IMR-90 (cell line): ENCODE results near the gene SPG11. TPM values are rescaled to one million over a fixed set of nuclear protein-coding genes. Genes with fewer than 3 reads are reported as not detected.
A peak's percentile ranks its signal among the peaks of the same experiment; 100 is the strongest.

ENCODE experiments used
- ATAC-seq: fragments of 200-7000 bp; cut with Tn5 transposase; 2 replicates; pipeline ENCODE4 v1.9.1; 2020; ENCODE audit warnings: low read depth, mild to moderate bottlenecking, moderate library complexity
- BruUV-seq: library from RNA; stranded (reverse); fragments of 400-500 nt; replicated peaks from 2 replicates; lab custom pipeline; 2021; lab: Mats Ljungman, UMichigan
- CTCF ChIA-PET: fragments of 300-600 bp; formaldehyde crosslinking; extraction: SDS; loops from one replicate; lab custom pipeline; 2021; ENCODE audit warnings: antibody characterized with exemption; lab: Yijun Ruan, JAX
- POLR2A ChIA-PET: fragments of 300-600 bp; sonication (Branson Sonifier 250); formaldehyde crosslinking; loops from one replicate; lab custom pipeline; 2022; ENCODE audit warnings: antibody characterized with exemption; ENCODE audit not compliant: unreplicated experiment; lab: Charles Lee
- DNase-seq: peaks from one replicate; pipeline ENCODE4 v3.0.0; 2013
- H2AFZ ChIP-seq: replicated peaks from 2 replicates; pipeline ENCODE3; 2013; ENCODE audit warnings: low read length, mild to moderate bottlenecking; ENCODE audit not compliant: poor library complexity
- H2AK5ac ChIP-seq: 2 replicates; pipeline ENCODE4 v1.6.1; 2013; ENCODE audit warnings: low read depth, low read length, inconsistent platforms
- H2AK9ac ChIP-seq: replicated peaks from 2 replicates; pipeline ENCODE3; 2013; ENCODE audit warnings: mild to moderate bottlenecking, low read depth, low read length, moderate library complexity; ENCODE audit not compliant: poor library complexity
- H2BK120ac ChIP-seq: 2 replicates; pipeline ENCODE4 v1.6.1; 2013; ENCODE audit warnings: low read depth, low read length, inconsistent platforms
- H2BK15ac ChIP-seq: 3 replicates; pipeline ENCODE4 v1.6.1; 2013; ENCODE audit warnings: low read depth, low read length, inconsistent platforms
- H2BK20ac ChIP-seq: 2 replicates; pipeline ENCODE4 v1.6.1; 2013; ENCODE audit warnings: low read depth, mild to moderate bottlenecking, inconsistent platforms, low read length, moderate library complexity
- H2BK5ac ChIP-seq: 2 replicates; pipeline ENCODE4 v1.6.1; 2013; ENCODE audit warnings: mild to moderate bottlenecking, low read depth, low read length, inconsistent platforms; ENCODE audit not compliant: poor library complexity, severe bottlenecking
- H3K14ac ChIP-seq: replicated peaks from 2 replicates; pipeline ENCODE4 v1.6.1; 2013; ENCODE audit warnings: low read depth, low read length, inconsistent platforms
- H3K18ac ChIP-seq: 2 replicates; pipeline ENCODE4 v1.6.1; 2013; ENCODE audit warnings: low read depth, low read length, control low read depth
- H3K23ac ChIP-seq: 2 replicates; pipeline ENCODE4 v1.6.1; 2013; ENCODE audit warnings: low read depth, low read length, inconsistent platforms
- H3K27ac ChIP-seq: 2 replicates; pipeline ENCODE4 v1.5.1; 2013; ENCODE audit warnings: mild to moderate bottlenecking, control low read depth, low read length; ENCODE audit not compliant: insufficient read depth
- H3K27me3 ChIP-seq: 2 replicates; pipeline ENCODE4 v1.6.1; 2013; ENCODE audit warnings: low read length; ENCODE audit not compliant: control insufficient read depth, insufficient read depth
- H3K36me3 ChIP-seq: 2 replicates; pipeline ENCODE4 v1.6.1; 2013; ENCODE audit warnings: low read length, mixed read lengths; ENCODE audit not compliant: control insufficient read depth, insufficient read depth
- H3K4ac ChIP-seq: 2 replicates; pipeline ENCODE4 v1.6.1; 2013; ENCODE audit warnings: low read depth, low read length, inconsistent platforms
- H3K4me1 ChIP-seq: 2 replicates; pipeline ENCODE4 v1.6.1; 2013; ENCODE audit warnings: low read length, mixed read lengths; ENCODE audit not compliant: control insufficient read depth, insufficient read depth
- H3K4me2 ChIP-seq: 2 replicates; pipeline ENCODE4 v1.6.1; 2013; ENCODE audit warnings: low read depth, mild to moderate bottlenecking, control low read depth, low read length, moderate library complexity
- H3K4me3 ChIP-seq: 2 replicates; pipeline ENCODE4 v1.5.1; 2013; ENCODE audit warnings: low read depth, mild to moderate bottlenecking, control low read depth, low read length, moderate library complexity; ENCODE audit not compliant: insufficient read depth
- H3K56ac ChIP-seq: 2 replicates; pipeline ENCODE4 v1.6.1; 2013; ENCODE audit warnings: low read length, inconsistent platforms; ENCODE audit not compliant: insufficient read depth; ENCODE audit errors: extremely low read depth
- H3K79me1 ChIP-seq, 2 experiments: 2 replicates each; pipeline ENCODE4 v1.6.1; 2013; ENCODE audit warnings: low read length in 2 of 2, inconsistent platforms in 1 of 2, low read depth in 1 of 2
- H3K9ac ChIP-seq: 2 replicates; pipeline ENCODE4 v1.6.1; 2013; ENCODE audit warnings: low read depth, low read length, control low read depth
- H3K9me1 ChIP-seq: 2 replicates; pipeline ENCODE4 v1.6.1; 2013; ENCODE audit warnings: low read length, inconsistent platforms; ENCODE audit not compliant: insufficient read depth
- H3K9me3 ChIP-seq: 2 replicates; pipeline ENCODE4 v1.6.1; 2013; ENCODE audit warnings: low read length; ENCODE audit not compliant: control insufficient read depth, insufficient read depth
- H4K20me1 ChIP-seq: 2 replicates; pipeline ENCODE4 v1.6.1; 2013; ENCODE audit warnings: low read length, inconsistent platforms; ENCODE audit not compliant: insufficient read depth
- H4K5ac ChIP-seq: 2 replicates; pipeline ENCODE4 v1.6.1; 2013; ENCODE audit warnings: mild to moderate bottlenecking, low read depth, low read length, control low read depth
- H4K8ac ChIP-seq, 2 experiments: 2 replicates each; pipeline ENCODE4 v1.6.1; 2013; ENCODE audit warnings: low read depth in 2 of 2, low read length in 2 of 2, control low read depth in 1 of 2, inconsistent platforms in 1 of 2
- H4K91ac ChIP-seq: 2 replicates; pipeline ENCODE4 v1.6.1; 2013; ENCODE audit warnings: low read depth, low read length, inconsistent platforms; ENCODE audit not compliant: insufficient read depth
- BHLHE40 ChIP-seq: fragments of 150-350 bp; IDR thresholded peaks from 2 replicates; pipeline ENCODE4 v1.6.1; 2016; ENCODE audit warnings: mild to moderate bottlenecking, low read depth, low read length
- CEBPB ChIP-seq: IDR thresholded peaks from 2 replicates; pipeline ENCODE4 v1.6.1; 2012; ENCODE audit warnings: low read depth, low read length, improper control_type of control experiment
- CHD1 ChIP-seq: IDR thresholded peaks from 2 replicates; pipeline ENCODE4 v1.6.1; 2012; ENCODE audit warnings: low read depth, low read length, improper control_type of control experiment
- CTCF ChIP-seq: conservative IDR thresholded peaks from 2 replicates; pipeline ENCODE4 v1.5.1; 2012; ENCODE audit warnings: mild to moderate bottlenecking, low read depth, low read length, improper control_type of control experiment
- ELK1 ChIP-seq: fragments of 150-350 bp; IDR thresholded peaks from 2 replicates; pipeline ENCODE4 v1.6.1; 2016; ENCODE audit warnings: low read depth, mild to moderate bottlenecking, low read length, moderate library complexity, borderline replicate concordance
- FOS ChIP-seq: fragments of 150-350 bp; IDR thresholded peaks from 2 replicates; pipeline ENCODE4 v1.6.1; 2016; ENCODE audit warnings: low read depth, low read length
- MAZ ChIP-seq: IDR thresholded peaks from 2 replicates; pipeline ENCODE4 v1.6.1; 2012; ENCODE audit warnings: low read depth, mild to moderate bottlenecking, low read length, improper control_type of control experiment, moderate library complexity, borderline replicate concordance
- MXI1 ChIP-seq: IDR thresholded peaks from 2 replicates; pipeline ENCODE4 v1.6.1; 2012; ENCODE audit warnings: low read depth, mild to moderate bottlenecking, low read length, moderate library complexity, borderline replicate concordance
- POLR2A ChIP-seq: IDR thresholded peaks from 2 replicates; pipeline ENCODE4 v1.6.1; 2012; ENCODE audit warnings: mild to moderate bottlenecking, low read depth, low read length
- RAD21 ChIP-seq: IDR thresholded peaks from 2 replicates; pipeline ENCODE4 v1.6.1; 2012; ENCODE audit warnings: low read length, improper control_type of control experiment
- RCOR1 ChIP-seq: IDR thresholded peaks from 2 replicates; pipeline ENCODE4 v1.6.1; 2012; ENCODE audit warnings: mild to moderate bottlenecking, low read length, improper control_type of control experiment; ENCODE audit not compliant: insufficient replicate concordance
- RFX5 ChIP-seq: IDR thresholded peaks from 2 replicates; pipeline ENCODE4 v1.8.0; 2012; ENCODE audit warnings: low read depth, mild to moderate bottlenecking, low read length, moderate library complexity
- dilution Hi-C: fragments of 300-500 bp; cut with HindIII; formaldehyde crosslinking; loops from one replicate; pipeline ENCODE4 v1.14.3; 2018; ENCODE audit warnings: low sequenced_read_pairs; ENCODE audit not compliant: unreplicated experiment
- in situ Hi-C: fragments of 300-500 bp; cut with MboI; formaldehyde crosslinking; loops from 3 replicates; pipeline ENCODE4 v1.14.3; 2019; ENCODE audit warnings: low sequenced_read_pairs, inconsistent platforms, mixed read lengths
- intact Hi-C: fragments of 100-400 bp; cut with micrococcal nuclease; formaldehyde crosslinking; loops from 2 replicates; pipeline ENCODE4 v1.10.0; 2022
- polyA plus RNA-seq, 3 experiments: library from polyadenylated mRNA; depleted of rRNA; stranded (reverse); fragments of >200 nt; gene quantifications; 2 replicates each; pipeline ENCODE4 v1.2.3, GENCODE V29; 2012; ENCODE audit warnings: low replicate concordance in 1 of 3
- total RNA-seq: library from RNA; depleted of rRNA; stranded (reverse); fragments of >200 nt; gene quantifications from 2 replicates; pipeline ENCODE4 v1.2.3, GENCODE V29; 2012

The SPG11 gene
- total and polyA plus RNA-seq, 2 of the 4 experiments (the other 2 are of a cell fraction) = 30.8 to 32.6 TPM

GRCh38 chr15:44542596-44542995 is 120.9 kb downstream of the SPG11 start:
- no peak overlapping the region for H2AK9ac ChIP-seq
- no peak overlapping the region for H3K23ac ChIP-seq
- ChIA-PET POLR2A (no interaction called here), CTCF (no interaction called here)
- TF ChIP-seq CTCF (no peak), RAD21 (no peak), FOS (no peak), RFX5 (no peak), BHLHE40 (no peak), CHD1 (no peak), MAZ (no peak), ELK1 (no peak), CEBPB (no peak), RCOR1 (no peak), POLR2A (no peak), MXI1 (no peak)
- no peak overlapping the region for H3K4me3 ChIP-seq
- peaks cover 9 to 46% of the 10 kb centered on the region in 2 experiments; a peak in 3 of 4 replicates for H3K79me1 ChIP-seq
- intact Hi-C loops (no loop called here), in situ Hi-C loops (no loop called here), dilution Hi-C loops (no loop called here)
- no peak overlapping the region for H3K4ac ChIP-seq
- no peak for DNase-seq
- BruUV-seq = no TSS peak
- H3K18ac ChIP-seq = no peak overlapping the region
- no peak overlapping the region for H2BK15ac ChIP-seq
- no peak overlapping the region for H4K91ac ChIP-seq
- H3K27ac ChIP-seq = no peak overlapping the region
- no peaks in the 10 kb centered on the region for H3K9me3 ChIP-seq
- no peak overlapping the region for H4K8ac ChIP-seq
- H3K27me3 ChIP-seq = no peaks in the 10 kb centered on the region
- H4K5ac ChIP-seq = no peak overlapping the region
- no peak overlapping the region for H3K56ac ChIP-seq
- no peak overlapping the region for H2BK20ac ChIP-seq
- peaks cover 46% of the 10 kb centered on the region for H4K20me1 ChIP-seq
- peaks cover 6% of the 10 kb centered on the region for H3K36me3 ChIP-seq
- H3K14ac ChIP-seq = no peak overlapping the region
- no peak overlapping the region for H2AK5ac ChIP-seq
- no peak; the same call in 1 of the 2 replicates for ATAC-seq
- peak overlapping the region; percentile 90 for H2BK5ac ChIP-seq
- peak overlapping the region; percentile 86; the same call in 1 of the 2 replicates for H3K4me2 ChIP-seq
- no peak overlapping the region for H2AFZ ChIP-seq
- peaks cover 11% of the 10 kb centered on the region; the same call in 1 of the 2 replicates for H3K9me1 ChIP-seq
- no peak overlapping the region for H3K9ac ChIP-seq
- no peak overlapping the region for H2BK120ac ChIP-seq
- peaks cover 18% of the 10 kb centered on the region for H3K4me1 ChIP-seq
